CD4-positive, alpha-beta T cell treated with Interleukin-2 at 100 ng/mL for 4 hours (primary cell): ENCODE results near the gene PCIF1.

Experiments
- DNase-seq: peaks from one replicate; pipeline ENCODE4 v3.0.0-alpha.2; 2020; ENCODE audit warnings: low spot score

PCIF1 gene

DNA sequence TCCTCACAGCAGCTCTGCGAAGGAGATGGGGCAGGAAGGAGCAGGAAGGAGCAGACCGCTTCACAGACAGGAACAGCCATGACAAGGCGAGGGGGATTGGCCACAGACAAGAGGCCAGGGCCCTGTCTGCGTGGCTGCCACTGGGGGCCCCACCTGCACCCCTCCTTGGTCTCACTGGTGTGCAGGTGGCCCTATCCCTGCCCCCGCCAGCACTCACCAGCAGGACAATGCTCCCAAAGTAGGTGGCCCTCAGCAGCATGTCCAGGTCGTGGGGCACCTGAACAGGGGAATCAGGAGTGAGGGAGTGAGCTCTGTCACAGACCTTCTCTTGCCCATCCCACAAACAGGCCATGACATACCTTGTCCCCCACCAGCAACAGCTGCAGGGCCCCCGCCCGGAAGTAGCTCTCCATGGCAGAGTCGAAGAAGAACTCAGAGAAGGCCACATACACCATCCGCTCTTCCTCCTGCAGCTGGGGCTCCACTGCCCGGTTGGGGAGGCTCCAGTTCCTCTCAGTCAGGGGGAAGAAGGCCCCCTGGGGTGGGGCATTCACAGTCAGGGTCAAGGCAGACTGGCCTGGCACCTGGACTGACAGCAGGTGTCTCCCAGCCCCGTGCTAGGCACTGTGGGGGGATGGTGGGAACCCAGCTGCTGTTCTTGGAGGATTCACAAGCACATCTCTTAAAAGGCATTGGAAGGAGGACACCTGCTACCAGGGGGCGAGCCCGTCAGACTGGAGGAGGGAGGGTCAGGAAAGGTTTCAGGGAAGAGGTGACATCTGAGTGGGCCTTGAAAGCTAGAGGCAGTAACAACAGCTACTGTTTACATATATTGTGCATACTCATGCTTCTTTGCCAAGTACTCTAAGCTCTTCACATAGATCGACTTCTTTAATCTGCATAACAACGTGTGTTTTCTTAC is 29.6 kb upstream of the PCIF1 start:
- no peak for DNase-seq

DNA sequence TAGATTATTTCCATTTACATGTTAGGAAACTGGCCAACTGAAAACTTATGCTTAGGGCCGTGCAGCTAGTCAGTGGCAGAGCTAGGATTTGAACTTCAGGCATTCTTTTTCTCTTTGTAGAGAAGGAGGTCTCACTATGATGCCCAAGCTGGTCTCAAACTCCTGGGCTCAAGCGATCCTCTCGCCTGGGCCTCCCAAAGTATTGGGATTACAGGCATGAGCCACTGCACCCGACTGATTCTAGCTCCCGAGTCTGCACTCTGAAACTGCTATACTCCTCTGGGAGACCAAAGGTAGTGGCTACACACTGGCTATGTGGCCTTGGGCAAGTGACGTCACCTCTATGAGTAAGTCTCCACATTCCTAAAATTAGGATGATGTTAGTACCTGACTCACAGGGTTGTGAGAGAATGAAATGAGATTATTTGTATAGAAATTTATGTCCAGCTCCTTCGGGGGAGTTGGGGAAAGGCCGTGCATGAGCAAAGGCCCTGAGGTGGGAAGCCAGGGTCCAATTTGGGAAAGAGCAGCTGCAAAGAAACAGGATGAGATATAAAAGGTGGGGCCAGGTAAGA is 28.9 kb upstream of the PCIF1 start:
- no peak for DNase-seq

DNA sequence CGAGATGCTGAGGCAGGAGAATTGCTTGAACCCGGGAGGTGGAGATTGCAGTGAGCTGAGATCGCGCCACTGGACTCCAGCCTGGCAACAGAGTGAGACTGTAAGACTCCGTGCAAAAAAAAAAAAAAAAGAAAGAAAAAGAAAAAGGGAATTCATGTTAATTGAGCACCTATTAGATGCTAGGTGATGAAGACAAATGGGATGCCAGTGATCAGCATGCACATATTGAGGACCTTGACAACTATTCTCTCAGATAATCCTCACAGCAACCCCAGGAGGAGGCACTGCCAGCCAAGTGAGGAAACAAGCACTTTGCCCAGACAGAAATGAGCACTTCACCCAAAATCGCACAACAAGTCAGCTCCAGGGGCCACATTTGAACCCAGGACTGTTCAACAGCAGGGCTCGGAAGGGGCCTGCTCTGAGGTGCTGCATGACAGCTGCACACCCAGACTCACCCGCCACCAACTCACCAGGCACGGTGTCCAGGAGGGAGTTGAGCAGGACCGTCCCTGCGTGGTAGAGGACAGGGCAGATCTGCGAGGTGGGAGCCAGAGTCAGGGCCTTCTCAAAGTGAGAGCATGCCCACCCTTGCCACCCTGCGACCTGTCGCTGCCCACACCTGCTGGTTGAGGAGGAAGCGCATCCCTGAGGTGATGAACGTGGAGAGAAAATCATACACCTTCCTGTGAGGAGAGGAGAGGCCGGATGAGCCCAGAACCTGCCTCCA is 27.1 kb upstream of the PCIF1 start:
- DNase-seq: no peak

DNA sequence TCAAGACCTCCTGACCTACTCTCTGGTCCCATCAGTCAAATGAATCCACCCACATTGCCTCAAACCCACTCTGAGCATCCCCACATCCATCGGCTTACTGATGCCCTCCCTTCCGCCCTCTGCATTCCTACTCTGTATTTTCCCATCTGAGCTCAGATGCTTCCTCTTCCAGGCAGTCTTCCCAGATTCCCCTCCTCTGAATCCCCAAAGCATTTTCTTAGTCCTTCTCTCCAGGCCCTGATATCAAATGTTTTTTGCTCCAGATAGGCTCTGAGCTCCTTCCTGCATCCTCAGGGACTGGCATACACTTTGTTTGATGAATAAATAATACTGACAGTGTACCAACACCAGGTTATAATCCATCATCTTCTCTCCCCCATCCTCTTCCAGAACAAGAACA is 26.4 kb upstream of the PCIF1 start:
- DNase-seq: no peak

GRCh38 chr20:45909336-45909808 is 25.1 kb upstream of the PCIF1 start:
- no peak for DNase-seq

DNA sequence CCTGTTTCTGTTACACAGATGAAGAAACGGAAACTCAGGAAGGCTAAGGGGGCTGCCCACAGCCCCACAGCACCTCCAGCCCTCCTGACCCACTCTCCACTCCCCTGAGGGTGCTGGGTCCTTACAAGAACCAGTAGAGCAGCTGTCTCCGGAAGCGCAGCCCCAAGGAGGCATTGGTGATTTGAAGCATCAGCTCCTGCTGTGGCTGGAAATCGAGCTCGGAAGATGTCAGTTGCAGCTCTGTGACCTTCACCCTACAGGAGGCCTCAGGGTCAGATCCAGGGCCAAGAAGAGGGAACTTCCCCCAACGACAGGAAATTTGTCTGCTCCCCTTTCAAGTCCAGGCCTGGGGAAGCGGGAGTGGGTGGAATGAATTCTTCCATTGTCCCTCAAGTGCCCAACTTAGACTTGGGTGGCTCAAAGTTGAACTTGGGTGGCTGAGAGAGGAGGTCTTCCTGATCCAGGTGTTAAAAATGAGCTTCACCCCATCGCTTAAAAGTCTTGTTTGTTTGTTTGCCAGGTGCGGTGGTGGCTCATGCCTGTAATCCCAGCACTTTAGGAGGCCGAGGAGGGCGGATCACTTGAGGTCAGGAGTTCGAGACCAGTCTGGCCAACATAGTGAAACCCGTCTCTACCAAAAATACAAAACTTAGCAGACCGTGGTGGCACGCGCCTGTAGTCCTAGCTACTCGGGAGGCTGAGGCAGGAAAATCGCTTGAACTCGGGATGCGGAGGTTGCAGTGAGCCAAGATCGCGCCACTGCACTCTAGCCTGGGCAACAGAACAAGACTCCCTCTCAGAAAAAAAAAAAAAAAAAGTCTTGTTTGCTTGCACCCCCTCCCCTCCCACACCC is 24.4 kb upstream of the PCIF1 start:
- DNase-seq: no peak

DNA sequence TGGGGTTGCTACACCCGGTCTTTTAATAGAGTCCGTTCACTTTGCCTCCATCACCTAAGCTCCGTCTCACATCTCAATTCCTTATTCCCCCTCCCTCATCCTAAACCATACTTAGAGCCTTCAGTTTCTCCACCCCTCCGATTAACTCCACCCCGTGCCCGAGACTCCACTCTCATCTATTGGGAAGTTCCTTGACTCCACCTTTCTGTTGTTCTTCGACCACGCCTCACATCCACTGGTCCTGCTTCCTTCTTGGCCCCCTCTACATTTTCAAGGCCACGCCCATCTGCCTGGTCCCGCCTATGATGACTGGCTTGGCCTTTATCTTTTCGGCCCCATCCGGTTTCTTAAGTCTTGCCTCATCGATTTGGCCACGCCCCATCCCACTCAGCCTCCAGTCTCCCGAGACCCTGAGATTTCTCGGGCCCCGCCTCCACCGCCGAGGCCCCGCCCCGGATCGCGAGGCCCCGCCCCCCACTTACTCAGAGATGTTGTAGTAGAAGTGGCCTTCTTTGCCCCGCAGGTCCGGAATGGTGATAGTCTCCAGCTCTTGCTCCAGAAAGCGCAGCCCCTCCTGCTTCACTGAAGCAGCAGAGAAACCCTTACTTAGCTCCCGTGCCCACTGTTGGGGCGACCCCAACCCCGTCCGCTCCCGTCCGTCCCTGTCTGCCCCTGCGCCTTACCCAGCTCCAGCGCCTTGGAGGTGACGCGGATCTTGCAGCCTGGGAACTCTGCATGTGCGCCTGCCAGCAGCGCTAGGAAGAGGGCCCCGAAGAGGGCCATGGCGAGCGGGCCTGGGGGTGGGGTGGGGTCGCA is 23.6 kb upstream of the PCIF1 start:
- DNase-seq: peak; percentile 93

DNA sequence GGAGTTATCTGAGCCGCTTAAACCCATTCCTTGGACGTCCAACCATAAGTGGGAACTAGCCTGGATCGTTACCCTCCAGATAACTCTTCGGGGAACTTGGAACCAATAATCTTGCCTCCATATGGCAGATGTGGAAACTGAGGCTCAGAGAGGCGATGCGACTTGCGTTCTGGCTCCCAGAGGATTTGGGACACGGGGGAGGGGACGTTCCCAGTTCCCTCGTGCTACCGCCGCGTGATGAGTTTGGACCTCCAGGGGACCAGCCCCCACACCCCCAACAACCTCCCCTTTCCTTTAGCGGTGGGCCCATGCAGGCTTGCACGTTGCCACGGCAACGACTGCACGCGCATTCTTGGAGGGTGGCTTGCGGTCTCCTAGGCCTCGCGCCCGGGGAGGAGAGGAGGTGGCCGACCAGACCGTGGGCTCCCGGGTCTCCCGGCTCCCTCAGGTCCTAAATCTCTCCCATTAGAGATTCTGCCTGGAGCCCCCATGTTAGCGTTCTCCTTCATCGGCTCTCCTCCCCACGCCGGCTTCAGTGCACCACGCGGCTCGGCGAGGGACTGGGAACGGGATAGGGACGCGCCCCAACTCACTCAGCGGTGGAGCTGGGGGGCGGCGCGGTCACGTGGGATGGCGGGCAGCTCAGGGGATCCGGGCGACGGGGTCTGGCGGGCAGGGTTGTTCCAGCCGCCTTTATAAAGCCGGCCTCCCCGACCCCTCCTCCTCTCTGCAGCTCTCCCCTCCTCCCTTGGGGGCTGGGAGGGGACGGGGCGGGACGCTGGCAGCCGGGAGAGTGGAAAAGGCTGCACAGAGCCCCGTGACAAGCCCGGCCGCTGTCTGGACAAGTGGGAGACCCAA is 22.8 kb upstream of the PCIF1 start, which contains the start of gene PLTP:
TSS of gene PLTP (minus strand) at position 670 of the 858 bp plus-strand sequence. CDS start 703 bp downstream, outside the sequence.
- no peak for DNase-seq

DNA sequence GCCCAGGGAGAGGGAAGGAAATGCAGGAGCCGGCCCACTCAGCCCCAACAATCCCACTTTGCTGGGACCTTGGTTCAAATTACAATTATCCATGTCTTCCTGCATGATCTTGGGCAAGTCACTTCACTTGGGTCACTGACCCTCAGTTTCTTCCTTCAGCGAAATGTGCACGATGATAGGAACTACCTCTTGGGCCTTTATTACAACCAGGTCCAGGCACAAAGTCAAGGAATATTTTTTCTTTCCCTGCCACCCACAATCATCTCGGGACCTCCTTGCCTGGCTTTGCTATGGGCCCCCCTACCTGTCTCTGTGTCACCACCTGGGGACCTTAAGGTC is 22.2 kb upstream of the PCIF1 start:
- no peak for DNase-seq

DNA sequence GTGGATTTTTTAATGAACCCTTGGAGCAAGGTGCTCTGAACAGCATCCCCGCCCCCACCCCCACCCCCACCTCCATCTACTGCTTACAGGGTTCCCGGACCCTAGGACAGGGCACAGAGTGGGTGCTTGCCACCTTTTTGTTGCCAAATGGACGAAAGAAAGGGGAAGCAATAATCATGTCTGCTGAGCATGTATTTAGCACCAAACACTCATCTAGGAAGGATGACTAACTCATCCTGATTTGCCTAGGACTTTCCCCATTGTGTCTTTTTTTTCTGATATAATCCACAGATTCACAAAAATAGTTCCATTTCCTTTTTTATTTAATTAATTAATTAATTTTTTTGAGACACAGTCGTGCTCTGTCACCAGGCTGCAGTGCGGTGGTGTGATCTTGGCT is 21.4 kb upstream of the PCIF1 start:
- DNase-seq: no peak

DNA sequence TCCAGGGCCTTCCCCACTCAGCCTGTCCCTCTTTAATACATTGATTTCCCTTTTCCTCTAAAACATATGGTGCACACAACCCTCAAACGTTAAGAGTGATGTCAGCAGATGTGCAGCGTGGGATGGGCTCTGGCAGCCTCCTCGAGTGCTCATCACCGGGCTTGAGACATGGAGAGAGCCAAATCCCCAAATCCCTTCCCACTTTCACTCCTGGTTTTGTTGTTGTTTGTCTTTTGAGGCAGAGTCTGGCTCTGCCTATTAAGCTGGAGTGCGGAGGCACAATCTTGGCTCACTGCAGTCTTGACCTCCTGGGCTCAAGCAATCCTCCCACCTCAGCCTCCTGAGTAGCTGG is 16.7 kb upstream of the PCIF1 start:
- DNase-seq: no peak

DNA sequence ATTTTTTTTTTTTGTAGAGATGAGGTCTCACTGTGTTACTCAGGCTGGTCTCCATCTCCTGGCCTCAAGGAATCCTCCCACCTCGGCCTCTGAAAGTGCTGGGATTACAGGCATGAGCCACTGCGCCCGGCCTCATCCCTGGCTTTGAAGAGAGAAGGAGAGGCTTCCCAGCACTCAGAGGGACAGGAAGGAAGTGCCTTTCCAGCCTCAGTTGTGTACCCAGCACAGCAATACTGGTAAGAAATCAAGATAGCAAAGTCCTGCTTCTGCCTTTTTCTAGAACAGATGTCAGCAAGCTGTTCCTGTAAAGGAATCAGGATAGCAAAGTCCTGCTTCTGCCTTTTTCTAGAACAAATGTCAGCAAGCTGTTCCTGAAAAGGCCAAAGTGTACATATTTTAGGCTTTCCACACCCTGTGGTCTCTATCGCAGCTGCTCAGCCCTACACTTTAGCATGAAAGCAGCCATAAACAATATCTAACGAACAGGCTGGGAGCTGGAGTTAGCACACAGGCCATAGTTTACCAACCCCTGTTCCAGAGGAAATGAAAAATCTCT is 16.2 kb upstream of the PCIF1 start:
- DNase-seq: no peak

- DNase-seq: no peak
Measured at GRCh38 chr20:45918779-45919537, 15.5 kb upstream of the PCIF1 start.

- no peak for DNase-seq
Measured at GRCh38 chr20:45919542-45920399, 14.7 kb upstream of the PCIF1 start.

DNA sequence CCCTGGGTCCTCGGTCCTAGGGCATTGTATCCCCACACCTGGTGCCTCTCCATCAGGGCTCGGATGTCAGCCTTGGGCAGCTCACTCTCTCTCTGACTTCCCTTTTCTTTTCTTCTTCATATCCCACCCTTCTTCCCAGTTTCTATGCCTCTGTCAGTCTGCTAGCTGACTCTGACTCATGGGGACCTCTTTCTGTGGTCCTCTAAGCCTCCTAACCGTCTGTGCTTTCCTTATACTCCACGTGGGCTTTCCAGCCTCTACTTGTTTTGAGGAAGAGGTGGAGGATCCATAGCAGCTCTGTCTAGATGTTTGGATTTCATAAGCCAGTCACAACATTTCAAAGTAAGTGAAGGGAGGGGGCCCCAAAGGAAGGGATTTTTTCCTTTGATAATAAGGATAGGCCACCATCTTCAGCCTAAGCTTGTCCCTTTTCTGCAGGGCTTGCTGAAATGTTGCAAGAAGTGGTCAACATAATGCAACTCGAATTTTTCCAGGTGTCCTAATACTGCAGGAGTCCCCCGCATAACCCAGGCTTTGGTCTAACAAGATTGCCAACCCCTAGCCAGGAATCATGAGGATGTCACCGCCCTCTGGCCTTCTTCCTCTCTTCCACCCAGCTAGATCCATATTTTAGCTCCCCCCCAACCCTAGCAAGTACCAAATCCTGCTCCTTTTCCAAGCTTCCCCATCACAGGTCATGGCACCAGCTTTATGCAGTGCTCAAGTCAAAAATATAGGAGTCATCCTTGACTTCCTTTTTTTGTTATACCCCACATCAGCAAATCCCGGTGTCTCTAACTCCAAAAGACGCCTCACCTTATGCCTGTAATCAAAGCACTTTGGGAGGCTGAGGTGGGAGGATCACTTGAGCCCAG is 13.8 kb upstream of the PCIF1 start:
- no peak for DNase-seq

GRCh38 chr20:45921337-45922189 is 12.9 kb upstream of the PCIF1 start:
- DNase-seq: no peak
